Stimulated activated CD4-positive, alpha-beta T cell treated with anti-CD3 and anti-CD28 coated beads, Interleukin-1b, Interleukin-23, amount 100 ng/mL, for 48 hours (primary cell): Measurements from ENCODE around the gene WDR74.
A peak's percentile ranks its signal among the peaks of the same experiment; 100 is the strongest.
"Not testable (repeated sequence)": the region's sequence is repeated elsewhere in the genome, so short reads cannot be mapped to it uniquely, and the experiment has no call there.

Experiments used
- DNase-seq: peaks from one replicate; pipeline ENCODE4 v3.0.0-alpha.2; 2020

Gene WDR74

GRCh38 chr11:62859281-62859703 lies 19.9 kb upstream of the WDR74 start:
- not testable (repeated sequence) for DNase-seq

DNA sequence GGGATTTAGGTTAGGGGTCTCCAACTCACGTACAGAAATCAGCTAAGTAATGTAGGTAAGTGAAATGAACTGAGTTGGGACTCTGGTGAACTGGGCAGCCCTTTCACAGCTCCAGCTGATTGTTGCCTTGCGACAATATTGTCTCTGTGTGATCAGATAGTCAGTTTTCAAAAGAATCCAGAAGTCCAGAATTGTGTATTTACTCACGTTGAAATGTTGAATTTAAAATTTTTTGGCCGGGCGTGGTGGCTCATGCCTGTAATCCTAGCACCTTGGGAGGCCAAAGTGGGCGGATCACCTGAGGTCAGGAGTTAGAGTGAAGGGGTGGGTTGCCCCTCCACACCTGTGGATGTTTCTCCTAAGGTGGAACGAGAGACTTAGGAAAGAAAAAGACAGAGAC lies 18.8 kb upstream of the WDR74 start:
- no peak for DNase-seq

DNA sequence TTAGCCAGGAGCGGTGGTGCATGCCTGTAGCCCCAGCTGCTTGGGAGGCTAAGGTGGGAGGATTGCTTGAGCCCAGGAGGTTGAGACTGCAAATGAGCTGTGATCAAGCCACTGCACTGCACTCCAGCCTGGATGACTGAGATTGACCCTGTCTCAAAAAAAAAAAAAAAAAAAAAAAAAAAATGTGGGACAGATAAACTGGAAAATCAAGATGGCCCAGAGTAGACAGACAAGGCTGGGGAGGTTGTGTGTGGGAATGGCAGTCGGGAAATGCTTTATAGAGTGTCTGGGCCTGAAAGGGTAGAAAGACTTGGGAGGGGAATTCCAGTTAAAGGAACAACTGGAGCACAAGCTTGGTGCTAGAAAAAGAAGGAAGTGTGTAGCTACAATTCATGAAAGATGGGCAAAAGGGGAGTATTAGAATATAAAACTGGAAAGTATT lies 18.2 kb upstream of the WDR74 start:
- DNase-seq: no peak

- DNase-seq: no peak
These were observed 17.0 kb upstream of the WDR74 start for GRCh38 chr11:62856333-62856895.

- peak; percentile 99 for DNase-seq
These were observed 16.4 kb upstream of the WDR74 start for GRCh38 chr11:62855571-62856332.

GRCh38 chr11:62854825-62855570 lies 15.6 kb upstream of the WDR74 start:
- no peak for DNase-seq

GRCh38 chr11:62854013-62854824 lies 14.8 kb upstream of the WDR74 start:
- no peak for DNase-seq

DNA sequence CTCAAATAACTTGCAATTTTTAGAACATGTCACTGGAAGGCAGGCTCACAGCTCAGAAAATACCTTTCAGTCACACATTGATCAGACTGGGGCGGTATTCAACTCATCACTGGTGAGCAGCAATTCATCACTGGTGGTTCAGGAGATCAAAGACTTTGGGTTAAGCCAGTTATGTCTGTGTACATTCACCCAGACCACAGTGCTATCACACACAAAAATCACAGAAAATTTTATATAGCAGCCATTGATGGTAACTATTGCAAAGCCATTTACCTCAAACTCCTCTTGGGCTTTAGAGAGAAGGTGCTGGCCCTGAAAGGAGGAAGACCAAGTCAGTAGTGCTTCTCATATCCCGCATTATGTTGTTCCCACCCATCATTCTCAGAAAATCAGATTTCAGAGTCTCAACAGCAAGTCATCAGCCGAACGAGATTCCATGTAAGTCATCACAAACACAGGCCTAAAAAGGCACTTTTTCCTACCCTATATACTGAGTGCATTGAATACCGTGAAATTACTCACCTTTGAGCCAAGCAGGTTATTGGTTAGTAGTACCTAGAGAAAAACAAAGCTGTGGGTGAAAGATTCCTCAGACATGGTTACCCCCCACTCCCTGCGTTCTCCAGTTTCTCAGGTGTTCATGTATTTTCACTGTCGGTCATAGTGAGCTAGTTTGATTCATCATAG lies 14.0 kb upstream of the WDR74 start:
- no peak for DNase-seq

- no peak for DNase-seq
These were observed 13.3 kb upstream of the WDR74 start for GRCh38 chr11:62852523-62853188.

- DNase-seq: no peak
These were observed 12.6 kb upstream of the WDR74 start for GRCh38 chr11:62851807-62852522.

GRCh38 chr11:62850911-62851806 lies 11.8 kb upstream of the WDR74 start:
- peak; percentile 49 for DNase-seq

DNA sequence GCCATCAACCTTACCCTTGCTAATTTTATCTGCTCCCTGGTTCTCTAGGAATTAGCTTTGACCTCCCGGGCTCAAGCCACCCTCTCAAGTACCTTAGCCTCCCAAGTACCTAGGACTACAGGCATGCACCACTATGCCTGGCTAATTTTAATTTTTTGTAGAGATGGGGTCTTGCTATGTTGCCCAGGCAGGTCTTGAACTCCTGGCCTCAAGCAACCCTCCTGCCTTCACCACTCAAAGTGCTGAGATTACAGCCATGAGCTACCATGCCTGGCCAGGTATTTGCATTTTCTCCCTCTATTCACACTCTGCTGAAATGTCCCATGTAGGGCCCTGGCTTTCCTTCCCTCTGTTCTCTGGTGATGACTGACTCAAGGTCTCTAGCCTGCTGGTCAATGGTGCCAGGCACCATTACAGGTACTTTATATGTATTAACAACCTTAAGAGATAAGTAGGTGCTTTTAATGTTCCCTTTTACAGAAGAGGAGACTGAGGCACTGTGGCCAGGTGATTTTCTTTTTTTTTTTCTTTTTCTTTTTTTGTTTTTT lies 8.5 kb upstream of the WDR74 start:
- no peak for DNase-seq

GRCh38 chr11:62846177-62846576 lies 6.8 kb upstream of the WDR74 start:
- DNase-seq: no peak

DNA sequence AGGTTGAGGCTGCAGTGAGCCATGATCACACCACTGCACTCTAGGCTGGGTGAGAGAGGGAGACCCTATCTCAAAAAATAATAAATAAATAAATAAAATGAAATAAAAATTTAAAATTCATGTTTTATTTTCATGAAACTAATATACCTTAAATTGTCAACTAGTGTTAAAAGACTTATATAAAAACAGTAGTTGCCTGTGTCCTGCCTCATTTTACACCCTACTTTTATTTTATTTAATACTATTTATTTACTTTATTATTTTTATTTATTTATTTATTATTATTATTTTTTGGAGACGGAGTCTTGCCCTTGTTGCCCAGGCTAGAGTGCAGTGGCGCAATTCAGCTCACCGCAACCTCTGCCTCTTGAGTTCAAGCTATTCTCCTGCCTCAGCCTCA lies 4.8 kb upstream of the WDR74 start:
- no peak for DNase-seq

DNA sequence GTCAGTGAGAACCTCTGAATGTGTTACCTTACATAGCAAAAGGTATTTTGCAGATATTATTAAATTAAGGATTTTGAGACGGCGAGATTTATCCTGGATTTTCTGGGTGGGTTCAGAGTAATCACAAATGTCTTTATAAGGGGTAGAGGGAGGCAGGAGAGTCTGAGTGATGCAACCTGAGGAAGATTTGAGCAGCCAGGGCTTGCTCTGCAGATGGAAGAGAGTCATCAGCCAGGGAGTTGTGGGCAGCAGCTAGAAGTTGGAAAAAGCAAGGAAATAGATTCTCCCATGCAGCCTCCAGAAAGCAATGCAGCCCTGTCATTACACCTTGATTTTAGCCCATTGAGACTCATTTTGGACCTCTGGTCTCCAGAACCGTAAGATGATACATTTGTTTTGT lies 4.1 kb upstream of the WDR74 start:
- no peak for DNase-seq

DNA sequence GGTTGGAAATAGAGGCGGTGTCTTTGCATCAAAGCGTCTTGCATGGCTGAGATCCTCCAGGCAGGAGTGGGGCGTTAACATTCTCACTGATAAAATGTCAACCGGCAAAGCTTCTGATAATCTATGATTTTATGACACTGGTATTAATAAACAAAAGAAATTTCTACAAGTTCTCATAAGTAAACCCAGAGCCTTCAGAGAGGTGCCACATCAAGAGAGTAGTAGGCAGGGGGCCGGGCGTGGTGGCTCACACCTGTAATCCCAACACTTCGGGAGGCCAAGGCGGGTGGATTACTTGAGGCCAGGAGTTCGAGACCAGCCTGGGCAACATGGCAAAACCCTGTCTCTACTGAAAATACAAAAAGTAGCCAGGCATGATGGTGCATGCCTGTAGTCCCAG lies 3.5 kb upstream of the WDR74 start:
- DNase-seq: not testable (repeated sequence)

GRCh38 chr11:62842171-62842741 lies 2.9 kb upstream of the WDR74 start:
- DNase-seq: peak; percentile 52

- DNase-seq: peak; percentile 88
These were observed 2.2 kb upstream of the WDR74 start for GRCh38 chr11:62841361-62842170.
